GM21423 (cell line): ENCODE data around the gene LPP.

Experiments used
- ATAC-seq: cut with Tn5 transposase; IDR thresholded peaks from one replicate; pipeline ENCODE4 v1.9.1; 2021; ENCODE audit warnings: mild to moderate bottlenecking, moderate library complexity; ENCODE audit not compliant: unreplicated experiment

LPP gene

GRCh38 chr3:188169830-188170455 lies 16.0 kb downstream of the LPP start:
- ATAC-seq = no peak

- no peak for ATAC-seq
These were observed 16.8 kb downstream of the LPP start for GRCh38 chr3:188170461-188171459.

GRCh38 chr3:188171682-188172467 lies 17.9 kb downstream of the LPP start:
- ATAC-seq = no peak

GRCh38 chr3:188174317-188175044 lies 20.5 kb downstream of the LPP start:
- ATAC-seq = no peak

GRCh38 chr3:188176476-188176875 lies 22.5 kb downstream of the LPP start:
- ATAC-seq = no peak

- ATAC-seq = no peak
These were observed 22.9 kb downstream of the LPP start for GRCh38 chr3:188176884-188177283.

GRCh38 chr3:188177721-188178120 lies 23.8 kb downstream of the LPP start:
- no peak for ATAC-seq

- ATAC-seq = no peak
These were observed 24.5 kb downstream of the LPP start for GRCh38 chr3:188178293-188178936.

GRCh38 chr3:188179006-188179966 lies 25.3 kb downstream of the LPP start:
- no peak for ATAC-seq

- no peak for ATAC-seq
These were observed 26.2 kb downstream of the LPP start for GRCh38 chr3:188180114-188180513.

GRCh38 chr3:188183452-188183851 lies 29.5 kb downstream of the LPP start:
- ATAC-seq = no peak

- ATAC-seq = no peak
These were observed 30.2 kb downstream of the LPP start for GRCh38 chr3:188184160-188184559.

GRCh38 chr3:188184649-188185048 lies 30.7 kb downstream of the LPP start:
- no peak for ATAC-seq

GRCh38 chr3:188185717-188186251 lies 31.8 kb downstream of the LPP start:
- no peak for ATAC-seq

- ATAC-seq = no peak
These were observed 33.1 kb downstream of the LPP start for GRCh38 chr3:188187053-188187452.

GRCh38 chr3:188188911-188189310 lies 35.0 kb downstream of the LPP start:
- no peak for ATAC-seq

- ATAC-seq = no peak
These were observed 37.5 kb downstream of the LPP start for GRCh38 chr3:188191460-188191859.

- ATAC-seq = no peak
These were observed 38.1 kb downstream of the LPP start for GRCh38 chr3:188192034-188192433.

- no peak for ATAC-seq
These were observed 40.4 kb downstream of the LPP start for GRCh38 chr3:188194332-188194731.
